NAMALWA (cell line): ENCODE measurements around the gene RAD52.

ENCODE experiments used
- DNase-seq: peaks from one replicate; pipeline ENCODE4 v3.0.0-alpha.2; 2015; ENCODE audit warnings: low spot score

RAD52 gene

DNA sequence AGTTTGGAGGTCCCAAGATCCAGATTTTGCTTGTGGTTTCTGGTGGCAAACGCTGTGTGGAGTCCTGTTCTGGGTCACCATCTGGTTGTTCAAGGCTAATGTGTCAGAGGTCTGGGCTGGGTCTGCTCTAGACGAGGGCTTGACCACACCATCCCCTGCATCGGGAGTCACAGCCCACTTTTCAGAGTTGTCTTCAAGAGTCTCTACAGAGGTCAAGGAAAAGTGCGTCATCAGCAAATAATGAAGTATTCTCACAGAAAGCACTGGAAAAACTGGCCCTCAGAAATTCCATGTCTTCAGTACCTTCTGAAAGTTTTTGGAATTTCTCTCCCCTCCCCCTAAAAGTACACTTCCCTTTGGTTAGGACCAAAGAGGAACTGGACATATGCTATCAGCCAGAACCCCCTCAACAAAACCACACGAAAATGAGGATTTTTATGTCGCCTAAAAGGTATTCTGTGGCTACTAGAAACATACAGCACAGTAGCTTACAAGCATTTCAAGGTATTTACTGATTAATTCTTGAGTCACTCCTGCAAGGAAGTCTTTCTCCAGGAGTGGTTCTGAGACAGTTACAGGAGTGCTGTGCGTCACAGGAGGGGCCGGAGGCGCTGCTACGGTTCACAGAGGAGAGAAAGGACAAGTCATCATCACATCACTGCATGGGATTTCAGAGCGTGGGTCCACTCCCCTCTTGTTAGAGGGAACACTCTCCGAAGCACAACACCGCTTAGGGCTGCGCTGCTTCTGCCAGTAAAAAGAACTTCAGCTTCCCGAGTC lies 35.4 kb downstream of the RAD52 start:
- no peak for DNase-seq

DNA sequence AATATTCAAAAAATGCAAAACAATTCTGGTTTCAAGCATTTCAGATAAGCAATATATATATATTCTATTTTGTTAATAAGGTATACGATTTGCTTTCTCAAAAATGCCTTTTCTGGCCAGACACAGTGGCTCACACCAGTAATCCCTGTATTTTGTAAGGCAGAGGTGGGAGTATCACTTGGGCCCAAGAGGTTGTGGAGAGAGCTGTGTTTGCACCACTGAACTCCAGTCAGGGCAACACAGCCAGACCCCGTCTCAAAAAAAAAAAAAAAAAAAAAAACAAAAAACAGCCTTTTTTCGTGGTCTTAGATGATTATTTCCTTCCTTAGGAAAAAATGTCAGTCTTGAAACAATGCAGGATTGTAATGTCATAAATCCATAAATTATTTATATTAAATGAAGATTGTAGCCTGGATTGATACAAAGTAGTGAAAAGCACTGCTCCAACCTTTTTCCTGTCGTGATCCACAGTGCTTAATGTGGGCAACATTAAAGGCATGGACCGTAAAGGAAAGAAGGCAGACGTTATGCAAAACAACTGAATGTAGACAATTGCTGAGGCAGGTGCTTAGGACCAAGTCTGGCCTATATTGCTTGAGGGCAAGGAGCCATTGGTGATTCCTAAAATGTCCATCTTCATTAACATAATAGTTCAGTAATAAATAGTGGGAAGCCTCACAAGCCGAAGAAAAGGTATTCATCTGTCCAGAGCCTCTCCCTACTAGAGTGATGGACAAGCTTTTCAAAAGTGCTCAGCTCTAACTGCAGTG lies 36.8 kb downstream of the RAD52 start:
- DNase-seq, result no peak

DNA sequence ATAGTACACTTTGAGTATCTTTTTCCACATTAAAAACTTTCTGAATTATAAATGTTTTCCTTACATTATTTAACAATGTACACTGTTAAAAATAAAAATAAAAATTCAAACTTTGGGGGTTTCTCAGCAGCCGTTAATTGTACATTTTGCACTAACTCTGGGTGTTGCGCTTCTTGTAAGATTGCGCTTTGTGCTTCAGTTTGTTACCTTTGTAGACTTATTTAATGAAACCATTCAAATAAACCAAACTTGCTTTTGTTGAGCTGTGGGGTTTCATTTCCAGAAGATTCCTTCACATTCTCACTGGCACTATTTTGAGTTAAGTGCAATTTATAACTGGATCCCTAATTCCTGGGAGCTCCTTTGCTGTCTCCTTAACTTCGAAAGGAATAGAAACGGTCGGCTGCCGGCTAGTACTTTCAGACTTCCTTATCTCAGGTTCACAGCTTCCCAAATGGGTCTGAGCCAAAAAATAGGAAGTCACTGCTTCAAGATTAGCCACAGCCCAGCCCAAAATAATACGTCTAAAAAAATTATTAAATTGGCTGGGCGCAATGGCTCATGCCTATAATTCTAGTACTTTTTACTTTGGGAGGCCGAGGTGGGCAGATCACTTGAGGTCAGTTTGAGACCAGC lies 38.2 kb downstream of the RAD52 start:
- DNase-seq, result no peak

DNA sequence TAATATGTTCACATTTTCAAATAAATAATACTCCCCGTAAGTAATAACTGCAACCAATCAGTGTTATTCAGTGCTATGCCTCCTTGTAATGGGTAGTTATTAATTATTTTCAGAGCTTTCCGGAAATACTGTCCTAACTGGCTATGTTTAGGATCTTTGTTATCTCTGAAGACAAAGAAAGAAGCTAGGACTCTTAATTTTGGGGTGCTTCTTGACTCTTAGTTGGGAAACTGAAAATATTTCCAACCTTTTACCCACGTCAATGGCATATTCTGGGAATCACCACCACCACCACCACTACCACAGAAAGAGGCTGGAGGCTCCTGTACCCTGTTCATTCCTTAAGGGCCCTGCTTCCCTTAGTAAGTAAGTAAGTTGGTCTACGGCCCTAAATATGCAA lies 39.1 kb downstream of the RAD52 start:
- no peak for DNase-seq

DNA sequence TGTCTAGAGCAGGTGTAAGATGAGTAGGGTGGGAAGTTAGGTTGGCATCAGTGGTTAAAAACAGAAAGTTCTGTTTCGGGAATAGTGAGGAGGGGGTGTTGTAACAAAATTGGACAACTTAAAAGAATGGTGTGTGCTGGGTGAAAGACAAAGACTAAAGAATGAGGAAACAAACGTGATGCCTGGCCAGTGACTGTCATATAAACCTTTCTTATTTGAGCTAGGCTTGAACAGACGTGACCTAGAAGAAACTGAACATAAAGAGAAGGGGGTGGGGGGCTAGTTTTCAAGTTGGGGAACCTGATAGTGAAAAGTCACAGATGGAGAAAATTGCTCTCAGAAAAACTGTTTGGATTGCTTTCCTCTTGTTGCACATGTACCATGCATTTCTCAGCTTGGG lies 39.6 kb downstream of the RAD52 start:
- DNase-seq, result no peak

DNA sequence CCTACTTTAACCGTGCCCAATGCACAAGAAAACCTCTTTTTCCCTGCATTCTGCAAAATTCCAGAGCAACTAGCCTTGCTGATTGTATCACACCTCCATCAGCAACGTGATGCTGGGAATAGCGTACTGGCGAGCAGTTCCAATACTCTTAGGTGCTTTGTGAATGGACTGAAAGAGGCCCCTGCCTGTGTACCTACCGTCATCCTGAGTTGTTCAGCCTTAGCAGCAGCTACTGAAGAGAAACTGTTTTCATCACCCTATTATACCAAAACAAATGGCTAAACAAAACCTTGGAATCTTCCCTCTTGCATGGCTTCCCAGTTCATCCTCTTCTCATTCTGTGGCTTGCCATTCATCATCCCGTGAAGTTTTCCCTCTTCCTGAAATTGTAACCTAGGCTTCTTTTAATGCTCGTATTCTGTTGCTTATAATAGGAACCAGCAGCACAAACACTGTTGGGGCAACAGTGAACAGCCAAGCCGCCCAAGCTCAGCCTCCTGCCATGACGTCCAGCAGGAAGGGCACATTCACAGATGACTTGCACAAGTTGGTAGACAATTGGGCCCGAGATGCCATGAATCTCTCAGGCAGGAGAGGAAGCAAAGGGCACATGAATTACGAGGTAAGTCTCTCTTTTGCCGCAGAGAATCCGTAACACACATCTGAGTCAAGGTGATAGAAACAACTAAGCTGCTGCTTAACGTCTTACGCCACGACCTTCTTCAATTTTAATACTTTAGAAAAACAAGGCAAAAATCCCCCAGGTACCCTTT lies 41.9 kb downstream of the RAD52 start:
- no peak for DNase-seq

DNA sequence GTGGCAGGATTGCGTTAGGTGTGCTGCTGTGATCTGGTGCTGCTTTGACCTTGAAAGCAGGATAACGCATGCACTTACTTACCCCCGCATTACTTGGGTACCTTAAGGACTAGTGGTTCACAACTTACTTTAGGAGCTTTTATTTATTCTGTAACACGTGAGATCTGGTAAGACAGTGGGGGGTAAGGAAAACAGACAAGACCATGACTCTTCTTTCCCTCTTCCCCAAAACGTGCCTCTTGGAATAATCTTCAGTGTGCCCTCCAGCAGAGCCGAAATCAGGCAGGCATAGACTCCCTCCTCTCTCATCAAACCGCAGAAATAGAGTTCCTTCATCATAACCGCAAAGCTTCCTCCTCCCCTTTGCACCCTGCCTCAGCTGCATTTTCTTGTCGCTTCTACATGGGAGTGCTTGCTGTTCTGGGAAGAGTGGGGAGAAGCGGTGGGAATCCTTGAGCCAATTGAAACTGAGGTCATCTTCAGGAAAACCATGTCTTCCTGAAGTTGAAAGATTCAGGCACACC lies 43.4 kb downstream of the RAD52 start:
- DNase-seq, result no peak

DNA sequence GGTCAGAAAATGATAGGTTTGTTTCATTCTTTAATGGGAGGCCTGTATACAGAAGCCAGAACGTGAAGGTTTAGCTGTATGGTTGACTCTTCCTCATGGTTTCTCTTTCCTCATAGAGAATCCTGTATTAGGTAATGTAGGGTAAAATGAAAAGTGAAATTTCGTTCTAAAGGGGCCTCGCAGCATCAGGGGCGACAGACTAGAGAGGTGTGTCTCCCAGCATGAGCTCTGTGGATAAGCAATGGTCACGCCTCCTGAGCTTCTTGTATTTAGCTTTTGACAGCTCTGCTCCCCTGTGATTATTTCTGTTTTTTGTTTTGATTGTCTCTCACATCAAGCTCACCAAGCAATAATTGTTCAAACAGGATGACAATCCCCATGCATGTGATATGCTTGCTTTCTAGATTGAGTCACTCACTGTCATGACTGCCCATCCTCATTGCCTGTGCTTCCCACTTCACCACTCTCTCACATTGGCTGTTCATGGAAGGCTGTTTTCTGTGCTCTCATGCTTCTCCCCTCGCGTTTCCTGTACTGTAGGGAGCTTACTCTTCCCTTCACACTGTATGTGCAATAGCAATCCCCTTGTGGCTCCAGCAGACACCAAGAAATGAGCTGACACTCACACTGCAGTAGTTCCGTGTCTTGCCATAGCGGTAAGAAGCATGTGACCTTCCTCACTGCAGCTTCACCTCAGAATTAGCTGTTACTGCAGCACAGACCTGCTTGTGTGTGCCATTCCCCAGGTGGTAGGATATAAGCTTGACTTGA lies 44.0 kb downstream of the RAD52 start:
- DNase-seq, result no peak

DNA sequence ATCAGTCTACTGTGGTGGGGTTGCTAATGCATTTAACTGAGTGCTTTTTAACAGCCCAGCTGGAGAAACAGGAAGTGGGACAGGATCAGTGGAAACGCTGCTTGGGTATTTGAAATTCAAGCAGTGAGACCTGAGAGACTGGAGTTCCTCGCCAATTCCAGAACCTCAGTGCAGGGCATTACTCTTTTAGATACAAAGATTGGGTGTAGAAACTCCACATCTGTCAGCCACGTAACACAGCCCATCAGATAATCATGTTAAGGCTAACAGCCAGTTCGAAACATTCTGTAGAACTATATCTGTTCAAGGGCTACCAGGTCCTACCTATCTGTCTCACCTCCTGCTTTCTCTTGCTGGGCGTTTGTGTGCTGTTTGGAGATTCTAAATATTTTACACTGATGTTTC lies 45.5 kb downstream of the RAD52 start:
- DNase-seq, result no peak

DNA sequence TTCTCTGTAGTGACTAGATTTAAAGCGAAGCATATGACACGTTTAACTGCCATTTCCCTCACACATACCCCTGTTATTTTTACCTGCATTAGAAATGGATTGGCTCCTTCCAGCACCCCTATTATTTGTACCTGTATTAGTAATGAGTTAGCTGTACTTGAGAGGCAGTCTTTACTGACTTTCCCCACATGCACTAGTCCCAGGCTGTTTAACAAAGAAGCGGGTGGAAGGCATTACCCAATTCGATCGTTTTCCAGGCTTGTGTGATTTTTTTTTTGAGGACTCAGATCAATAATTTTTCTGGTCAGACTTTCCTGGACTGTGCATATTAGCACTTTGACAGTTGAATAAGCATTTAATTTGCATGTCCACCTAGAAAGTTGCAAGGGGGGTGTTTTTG lies 46.4 kb downstream of the RAD52 start:
- DNase-seq, result no peak

DNA sequence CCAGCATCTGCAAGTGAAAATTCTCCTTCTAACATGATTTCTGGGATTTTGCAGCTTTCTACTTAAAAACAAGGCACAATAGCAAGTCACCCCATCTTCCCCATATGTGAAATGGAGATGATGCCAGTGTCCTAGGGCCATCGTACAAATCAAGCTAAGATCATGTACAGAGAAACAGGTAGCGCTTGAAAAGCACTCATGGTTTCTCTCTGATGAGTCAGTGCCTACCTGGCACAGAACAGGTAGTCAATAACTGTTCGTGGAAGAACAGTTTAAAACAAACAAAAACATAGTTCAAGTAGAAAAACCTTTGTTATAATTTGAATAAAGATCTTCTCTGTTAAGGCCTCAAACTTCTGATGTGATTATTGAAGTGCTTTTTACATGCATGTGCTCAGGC lies 46.9 kb downstream of the RAD52 start:
- no peak for DNase-seq

DNA sequence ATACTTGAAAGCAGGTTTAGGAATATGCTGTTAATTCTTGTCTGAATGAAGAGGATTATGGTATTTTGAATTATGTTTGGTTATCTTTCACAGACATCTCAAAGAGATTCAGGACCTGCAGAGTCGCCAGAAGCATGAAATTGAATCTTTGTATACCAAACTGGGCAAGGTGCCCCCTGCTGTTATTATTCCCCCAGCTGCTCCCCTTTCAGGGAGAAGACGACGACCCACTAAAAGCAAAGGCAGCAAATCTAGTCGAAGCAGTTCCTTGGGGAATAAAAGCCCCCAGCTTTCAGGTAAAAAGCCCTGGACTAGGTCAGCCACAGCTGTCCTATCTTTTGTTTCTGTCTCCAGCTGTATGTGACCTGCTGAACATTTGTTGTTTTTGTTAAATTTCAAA lies 52.1 kb downstream of the RAD52 start:
- DNase-seq, result no peak

DNA sequence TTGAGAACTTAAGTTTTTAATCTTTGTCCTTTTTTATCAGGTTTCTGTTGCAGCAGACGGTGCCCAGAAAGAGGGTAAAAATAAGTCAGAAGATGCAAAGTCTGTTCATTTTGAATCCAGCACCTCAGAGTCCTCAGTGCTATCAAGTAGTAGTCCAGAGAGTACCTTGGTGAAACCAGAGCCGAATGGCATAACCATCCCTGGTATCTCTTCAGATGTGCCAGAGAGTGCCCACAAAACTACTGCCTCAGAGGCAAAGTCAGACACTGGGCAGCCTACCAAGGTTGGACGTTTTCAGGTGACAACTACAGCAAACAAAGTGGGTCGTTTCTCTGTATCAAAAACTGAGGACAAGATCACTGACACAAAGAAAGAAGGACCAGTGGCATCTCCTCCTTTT lies 53.5 kb downstream of the RAD52 start:
- no peak for DNase-seq

DNA sequence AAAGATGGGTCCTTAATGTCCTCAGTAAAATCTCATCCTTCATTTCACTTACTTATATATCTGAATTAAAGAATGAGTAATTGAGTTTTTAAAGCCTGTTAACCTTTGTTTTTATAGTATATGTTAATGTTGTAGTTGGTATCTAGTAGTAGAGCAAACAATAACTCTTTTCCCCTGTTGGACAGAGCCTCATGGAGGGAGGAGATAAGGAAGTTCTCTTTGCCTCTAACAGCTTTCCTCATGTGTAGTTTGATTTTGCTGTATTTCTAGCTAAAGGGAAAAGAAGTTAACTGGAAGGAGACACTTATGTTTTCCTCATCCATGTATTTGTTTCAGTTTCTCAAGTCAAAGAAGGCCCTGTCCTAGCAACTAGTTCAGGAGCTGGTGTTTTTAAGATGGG lies 55.3 kb downstream of the RAD52 start:
- no peak for DNase-seq

DNA sequence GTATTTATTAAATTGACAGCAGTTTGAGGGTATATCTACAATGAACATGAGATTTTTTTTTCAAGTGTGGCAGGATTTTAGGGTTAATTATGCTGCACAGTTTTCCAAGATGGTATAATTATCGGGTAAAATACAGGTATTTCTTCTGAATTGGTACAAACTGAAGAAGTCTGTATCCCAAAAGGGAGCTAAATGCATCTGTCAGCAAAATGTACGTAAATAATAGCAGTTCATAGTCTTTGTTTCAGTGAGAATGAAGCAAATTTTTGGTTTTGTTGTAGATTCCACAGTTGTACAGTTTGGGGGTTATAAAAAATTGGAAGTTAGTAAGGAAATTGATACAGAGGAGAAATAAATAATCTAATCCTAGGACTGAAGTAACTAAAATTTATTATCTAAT lies 63.3 kb downstream of the RAD52 start:
- no peak for DNase-seq

DNA sequence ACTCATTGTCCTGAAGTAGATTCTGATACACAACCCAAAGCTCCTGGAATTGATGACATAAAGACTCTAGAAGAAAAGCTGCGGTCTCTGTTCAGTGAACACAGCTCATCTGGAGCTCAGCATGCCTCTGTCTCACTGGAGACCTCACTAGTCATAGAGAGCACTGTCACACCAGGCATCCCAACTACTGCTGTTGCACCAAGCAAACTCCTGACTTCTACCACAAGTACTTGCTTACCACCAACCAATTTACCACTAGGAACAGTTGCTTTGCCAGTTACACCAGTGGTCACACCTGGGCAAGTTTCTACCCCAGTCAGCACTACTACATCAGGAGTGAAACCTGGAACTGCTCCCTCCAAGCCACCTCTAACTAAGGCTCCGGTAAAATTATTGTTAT lies 63.8 kb downstream of the RAD52 start:
- no peak for DNase-seq

DNA sequence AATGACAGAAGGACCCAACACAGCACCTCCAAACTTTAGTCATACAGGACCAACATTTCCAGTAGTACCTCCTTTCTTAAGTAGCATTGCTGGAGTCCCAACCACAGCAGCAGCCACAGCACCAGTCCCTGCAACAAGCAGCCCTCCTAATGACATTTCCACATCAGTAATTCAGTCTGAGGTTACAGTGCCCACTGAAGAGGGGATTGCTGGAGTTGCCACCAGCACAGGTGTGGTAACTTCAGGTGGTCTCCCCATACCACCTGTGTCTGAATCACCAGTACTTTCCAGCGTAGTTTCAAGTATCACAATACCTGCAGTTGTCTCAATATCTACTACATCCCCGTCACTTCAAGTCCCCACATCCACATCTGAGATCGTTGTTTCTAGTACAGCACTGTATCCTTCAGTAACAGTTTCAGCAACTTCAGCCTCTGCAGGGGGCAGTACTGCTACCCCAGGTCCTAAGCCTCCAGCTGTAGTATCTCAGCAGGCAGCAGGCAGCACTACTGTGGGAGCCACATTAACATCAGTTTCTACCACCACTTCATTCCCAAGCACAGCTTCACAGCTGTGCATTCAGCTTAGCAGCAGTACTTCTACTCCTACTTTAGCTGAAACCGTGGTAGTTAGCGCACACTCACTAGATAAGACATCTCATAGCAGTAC lies 64.6 kb downstream of the RAD52 start:
- no peak for DNase-seq

DNA sequence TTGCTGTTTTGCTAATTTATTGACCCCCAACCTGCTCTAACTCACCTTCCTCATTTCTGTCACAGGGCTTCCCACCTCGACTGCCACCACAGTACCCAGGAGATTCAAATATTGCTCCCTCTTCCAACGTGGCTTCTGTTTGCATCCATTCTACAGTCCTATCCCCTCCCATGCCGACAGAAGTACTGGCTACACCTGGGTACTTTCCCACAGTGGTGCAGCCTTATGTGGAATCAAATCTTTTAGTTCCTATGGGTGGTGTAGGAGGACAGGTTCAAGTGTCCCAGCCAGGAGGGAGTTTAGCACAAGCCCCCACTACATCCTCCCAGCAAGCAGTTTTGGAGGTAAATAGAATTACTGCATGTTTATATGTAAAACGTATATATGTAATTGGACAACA lies 68.8 kb downstream of the RAD52 start:
- no peak for DNase-seq

DNA sequence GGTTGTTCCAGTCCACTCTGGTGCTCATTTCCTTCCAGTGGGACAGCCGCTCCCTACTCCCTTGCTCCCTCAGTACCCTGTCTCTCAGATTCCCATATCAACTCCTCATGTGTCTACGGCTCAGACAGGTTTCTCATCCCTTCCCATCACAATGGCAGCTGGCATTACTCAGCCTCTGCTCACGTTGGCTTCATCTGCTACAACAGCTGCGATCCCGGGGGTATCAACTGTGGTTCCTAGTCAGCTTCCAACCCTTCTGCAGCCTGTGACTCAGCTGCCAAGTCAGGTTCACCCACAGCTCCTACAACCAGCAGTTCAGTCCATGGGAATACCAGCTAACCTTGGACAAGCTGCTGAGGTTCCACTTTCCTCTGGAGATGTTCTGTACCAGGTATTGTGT lies 69.9 kb downstream of the RAD52 start:
- DNase-seq, result no peak

DNA sequence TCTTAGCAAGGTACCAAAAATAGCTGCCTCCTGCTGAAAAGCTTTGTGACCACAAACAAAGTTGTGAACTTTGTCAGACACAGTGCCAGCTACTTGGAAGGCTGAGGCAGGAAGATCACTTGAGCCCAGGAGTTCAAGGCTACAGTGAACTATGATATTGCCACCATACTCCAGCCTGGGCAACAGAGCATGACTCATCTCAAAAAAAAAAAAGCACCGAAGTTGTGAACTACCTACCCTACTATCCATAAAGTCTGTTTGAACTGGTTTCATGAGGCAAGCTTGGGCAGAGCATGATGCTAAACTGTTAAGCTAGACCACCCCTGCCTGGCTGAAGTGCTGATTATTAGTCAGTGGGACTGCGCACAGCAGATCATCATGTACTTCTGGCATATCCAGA lies 75.5 kb downstream of the RAD52 start:
- no peak for DNase-seq

DNA sequence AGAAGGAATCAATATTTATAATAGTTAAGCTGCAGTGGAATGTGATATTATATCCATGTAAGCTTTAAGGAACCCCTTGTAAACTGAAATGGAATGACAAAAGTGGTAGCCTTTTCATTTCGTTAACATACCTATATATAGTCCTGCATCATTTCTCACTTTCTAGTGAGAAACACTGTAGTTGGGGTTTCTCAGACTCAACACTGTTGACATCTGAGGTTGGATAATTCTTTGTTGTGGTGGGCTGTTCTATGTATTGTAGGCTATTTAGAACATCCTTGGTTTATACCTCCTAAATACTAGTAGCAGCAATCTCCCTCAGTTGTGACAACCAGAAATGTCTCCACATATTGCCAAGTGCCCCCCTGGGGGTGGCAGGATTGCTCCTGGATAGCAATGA lies 79.1 kb downstream of the RAD52 start:
- no peak for DNase-seq
